ENCODE measurements around the gene C11orf68. TPM values are rescaled to one million over a fixed set of nuclear protein-coding genes. Genes with fewer than 3 reads are reported as not detected.

Gene C11orf68
- total RNA-seq, 1 experiment from 2014 or later = 31.9 TPM

DNA sequence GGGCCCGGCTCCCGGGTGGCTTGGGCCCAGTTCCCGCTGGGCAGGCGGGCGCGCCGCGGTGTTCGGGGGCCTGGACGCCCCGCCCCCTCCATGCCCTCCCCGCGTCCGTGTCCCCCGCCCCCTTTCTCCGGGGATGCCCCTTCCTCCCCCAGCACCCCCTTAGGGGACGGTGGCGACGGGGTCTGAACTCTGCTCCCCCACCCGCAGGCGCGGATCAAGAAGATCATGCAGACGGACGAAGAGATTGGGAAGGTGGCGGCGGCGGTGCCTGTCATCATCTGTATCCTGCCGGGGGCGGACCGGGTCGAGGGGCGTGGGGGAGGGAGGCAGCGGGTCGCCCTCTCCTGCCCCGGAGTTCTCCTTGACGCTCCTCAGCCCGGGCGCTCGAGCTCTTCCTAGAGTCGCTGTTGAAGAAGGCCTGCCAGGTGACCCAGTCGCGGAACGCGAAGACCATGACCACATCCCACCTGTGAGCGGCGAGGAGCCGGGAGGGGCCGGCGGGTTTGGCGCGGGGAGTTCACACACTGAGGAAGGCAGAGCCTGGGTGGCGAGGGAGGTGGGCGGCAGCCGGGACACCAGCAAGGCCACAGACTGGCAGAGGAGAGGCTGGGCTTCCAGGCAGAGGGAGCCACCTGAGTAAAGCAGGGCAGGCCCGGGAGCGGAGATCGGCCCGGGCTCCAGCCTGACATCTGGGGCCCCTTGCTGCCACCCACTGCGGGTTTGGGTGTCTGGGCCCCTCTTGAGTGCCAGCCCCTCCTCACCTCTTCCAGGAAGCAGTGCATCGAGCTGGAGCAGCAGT, 910 bp upstream of the C11orf68 start:
- DNase-seq (ENCODE audit: low spot score) = peak; percentile 48
- Mint-ChIP-seq H3K36me3 (peaks cover 12% of the 10 kb centered on the region), H3K4me1 (peaks cover 16% of the 10 kb centered on the region), H3K9me3 (no peaks in the 10 kb centered on the region), H3K27me3 (ENCODE audit: low read depth) (peaks cover 3% of the 10 kb centered on the region; the same call in 1 of the 2 replicates), H3K4me3 (peak overlapping the region; percentile 82), H3K27ac (no peak overlapping the region; the same call in 1 of the 2 replicates)
- ATAC-seq = peak; percentile 5
- POLR2A ChIA-PET = no interaction called here
- CTCF ChIA-PET = interaction anchor here (1.0 to 1.5 kb wide), 2 partner anchors 12 to 35 kb away, joined by 3 to 4 read pairs; no protein-coding TSS in a partner anchor
- TF ChIP-seq, protein P1, sequence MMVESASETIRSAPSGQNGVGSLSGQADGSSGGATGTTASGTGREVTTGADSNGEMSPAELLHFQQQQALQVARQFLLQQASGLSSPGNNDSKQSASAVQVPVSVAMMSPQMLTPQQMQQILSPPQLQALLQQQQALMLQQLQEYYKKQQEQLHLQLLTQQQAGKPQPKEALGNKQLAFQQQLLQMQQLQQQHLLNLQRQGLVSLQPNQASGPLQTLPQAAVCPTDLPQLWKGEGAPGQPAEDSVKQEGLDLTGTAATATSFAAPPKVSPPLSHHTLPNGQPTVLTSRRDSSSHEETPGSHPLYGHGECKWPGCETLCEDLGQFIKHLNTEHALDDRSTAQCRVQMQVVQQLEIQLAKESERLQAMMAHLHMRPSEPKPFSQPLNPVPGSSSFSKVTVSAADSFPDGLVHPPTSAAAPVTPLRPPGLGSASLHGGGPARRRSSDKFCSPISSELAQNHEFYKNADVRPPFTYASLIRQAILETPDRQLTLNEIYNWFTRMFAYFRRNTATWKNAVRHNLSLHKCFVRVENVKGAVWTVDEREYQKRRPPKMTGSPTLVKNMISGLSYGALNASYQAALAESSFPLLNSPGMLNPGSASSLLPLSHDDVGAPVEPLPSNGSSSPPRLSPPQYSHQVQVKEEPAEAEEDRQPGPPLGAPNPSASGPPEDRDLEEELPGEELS (CRISPR knock-in tag; IDR thresholded peaks at IDR 0.05) = peak; percentile 15; the same call in 1 of the 2 replicates
- TF ChIP-seq FOXP1 (CRISPR knock-in tag; IDR thresholded peaks at IDR 0.05; ENCODE audit: borderline replicate concordance) = peak; percentile 16; the same call in 1 of the 2 replicates
- no peak for TF ChIP-seq NR2C2 (CRISPR knock-in tag; IDR thresholded peaks at IDR 0.05)
- 0 out of 2 replicates have a peak, but pooled peaks have one; percentile 9 for TF ChIP-seq FOXK1 (CRISPR knock-in tag; IDR thresholded peaks at IDR 0.05)

DNA sequence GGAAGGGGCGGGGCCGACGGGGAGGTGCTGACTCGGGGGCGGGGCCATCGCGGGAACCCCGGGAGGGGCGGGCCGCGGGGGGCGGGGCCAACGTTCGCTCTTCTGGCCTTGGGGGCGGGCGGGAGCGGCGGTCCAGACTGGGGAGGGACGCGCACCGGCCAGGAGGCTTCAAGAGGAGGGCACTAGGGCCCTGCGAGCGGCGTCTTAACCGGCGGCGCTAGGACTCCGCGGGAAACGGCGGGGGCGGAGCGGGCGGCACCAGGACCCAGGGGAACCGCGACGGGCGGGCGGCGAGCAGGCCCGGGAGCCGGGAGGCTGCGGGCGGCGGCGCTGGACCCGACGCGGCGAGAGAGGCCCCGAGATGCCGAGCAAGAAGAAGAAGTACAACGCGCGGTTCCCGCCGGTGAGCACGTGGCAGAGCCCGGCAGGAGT, 295 bp upstream of the C11orf68 start, which contains the start of gene DRAP1:
DRAP1 (plus strand) TSS at position 286 of the 432 bp plus-strand sequence; CDS start at position 362, 76 bp downstream.
- H3K4me3 Mint-ChIP-seq = peak within 1 kb of the TSS; percentile 83
- peaks cover 18% of the 10 kb centered on the region for H3K4me1 Mint-ChIP-seq
- ChIA-PET POLR2A (no interaction called here), CTCF (interaction anchor here (1.0 to 2.3 kb wide), 5 partner anchors 13 to 35 kb away, joined by 3 to 23 read pairs (median 4); partner anchors contain the start of genes CCDC85B and FIBP)
- H3K27ac Mint-ChIP-seq = peak within 1 kb of the TSS; percentile 11
- peak; percentile 90 for ATAC-seq
- H3K9me3 Mint-ChIP-seq = no peaks in the 10 kb centered on the region
- peak; percentile 99 for DNase-seq (ENCODE audit: low spot score)
- peaks cover 12% of the 10 kb centered on the region for H3K36me3 Mint-ChIP-seq
- H3K27me3 Mint-ChIP-seq (ENCODE audit: low read depth) = peaks cover 3% of the 10 kb centered on the region; the same call in 1 of the 2 replicates
- TF ChIP-seq, protein P2, sequence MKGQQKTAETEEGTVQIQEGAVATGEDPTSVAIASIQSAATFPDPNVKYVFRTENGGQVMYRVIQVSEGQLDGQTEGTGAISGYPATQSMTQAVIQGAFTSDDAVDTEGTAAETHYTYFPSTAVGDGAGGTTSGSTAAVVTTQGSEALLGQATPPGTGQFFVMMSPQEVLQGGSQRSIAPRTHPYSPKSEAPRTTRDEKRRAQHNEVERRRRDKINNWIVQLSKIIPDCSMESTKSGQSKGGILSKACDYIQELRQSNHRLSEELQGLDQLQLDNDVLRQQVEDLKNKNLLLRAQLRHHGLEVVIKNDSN (CRISPR knock-in tag; IDR thresholded peaks at IDR 0.05) = no peak; the same call in 1 of the 2 replicates
- TF ChIP-seq ATF1 (CRISPR knock-in tag; IDR thresholded peaks at IDR 0.05) (peak; percentile 47; the same call in 1 of the 2 replicates), FOXJ3 (CRISPR knock-in tag; IDR thresholded peaks at IDR 0.05; ENCODE audit: borderline replicate concordance) (no peak), NFE2L1 (CRISPR knock-in tag; IDR thresholded peaks at IDR 0.05) (peak; percentile 49; the same call in 1 of the 2 replicates), ZNF416 (CRISPR knock-in tag; IDR thresholded peaks at IDR 0.05) (0 out of 2 replicates have a peak, but pooled peaks have one; percentile 49), TEAD4 (CRISPR knock-in tag; IDR thresholded peaks at IDR 0.05) (no peak), ZNF263 (CRISPR knock-in tag; IDR thresholded peaks at IDR 0.05; ENCODE audit: low read depth) (0 out of 2 replicates have a peak, but pooled peaks have one; percentile 31), CREM (CRISPR knock-in tag; IDR thresholded peaks at IDR 0.05) (peak; percentile 80; the same call in 1 of the 2 replicates)
- TF ChIP-seq, protein P3, sequence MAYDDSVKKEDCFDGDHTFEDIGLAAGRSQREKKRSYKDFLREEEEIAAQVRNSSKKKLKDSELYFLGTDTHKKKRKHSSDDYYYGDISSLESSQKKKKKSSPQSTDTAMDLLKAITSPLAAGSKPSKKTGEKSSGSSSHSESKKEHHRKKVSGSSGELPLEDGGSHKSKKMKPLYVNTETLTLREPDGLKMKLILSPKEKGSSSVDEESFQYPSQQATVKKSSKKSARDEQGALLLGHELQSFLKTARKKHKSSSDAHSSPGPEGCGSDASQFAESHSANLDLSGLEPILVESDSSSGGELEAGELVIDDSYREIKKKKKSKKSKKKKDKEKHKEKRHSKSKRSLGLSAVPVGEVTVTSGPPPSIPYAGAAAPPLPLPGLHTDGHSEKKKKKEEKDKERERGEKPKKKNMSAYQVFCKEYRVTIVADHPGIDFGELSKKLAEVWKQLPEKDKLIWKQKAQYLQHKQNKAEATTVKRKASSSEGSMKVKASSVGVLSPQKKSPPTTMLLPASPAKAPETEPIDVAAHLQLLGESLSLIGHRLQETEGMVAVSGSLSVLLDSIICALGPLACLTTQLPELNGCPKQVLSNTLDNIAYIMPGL (CRISPR knock-in tag; IDR thresholded peaks at IDR 0.05) = peak; percentile 31
- TF ChIP-seq, protein P4, sequence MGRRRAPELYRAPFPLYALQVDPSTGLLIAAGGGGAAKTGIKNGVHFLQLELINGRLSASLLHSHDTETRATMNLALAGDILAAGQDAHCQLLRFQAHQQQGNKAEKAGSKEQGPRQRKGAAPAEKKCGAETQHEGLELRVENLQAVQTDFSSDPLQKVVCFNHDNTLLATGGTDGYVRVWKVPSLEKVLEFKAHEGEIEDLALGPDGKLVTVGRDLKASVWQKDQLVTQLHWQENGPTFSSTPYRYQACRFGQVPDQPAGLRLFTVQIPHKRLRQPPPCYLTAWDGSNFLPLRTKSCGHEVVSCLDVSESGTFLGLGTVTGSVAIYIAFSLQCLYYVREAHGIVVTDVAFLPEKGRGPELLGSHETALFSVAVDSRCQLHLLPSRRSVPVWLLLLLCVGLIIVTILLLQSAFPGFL (CRISPR knock-in tag; IDR thresholded peaks at IDR 0.05; ENCODE audit: borderline replicate concordance) = peak; percentile 47; the same call in 1 of the 2 replicates
- TF ChIP-seq, protein P5, sequence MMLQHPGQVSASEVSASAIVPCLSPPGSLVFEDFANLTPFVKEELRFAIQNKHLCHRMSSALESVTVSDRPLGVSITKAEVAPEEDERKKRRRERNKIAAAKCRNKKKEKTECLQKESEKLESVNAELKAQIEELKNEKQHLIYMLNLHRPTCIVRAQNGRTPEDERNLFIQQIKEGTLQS (CRISPR knock-in tag; conservative IDR thresholded peaks at IDR 0.05) = no peak
- TF ChIP-seq, protein P6, sequence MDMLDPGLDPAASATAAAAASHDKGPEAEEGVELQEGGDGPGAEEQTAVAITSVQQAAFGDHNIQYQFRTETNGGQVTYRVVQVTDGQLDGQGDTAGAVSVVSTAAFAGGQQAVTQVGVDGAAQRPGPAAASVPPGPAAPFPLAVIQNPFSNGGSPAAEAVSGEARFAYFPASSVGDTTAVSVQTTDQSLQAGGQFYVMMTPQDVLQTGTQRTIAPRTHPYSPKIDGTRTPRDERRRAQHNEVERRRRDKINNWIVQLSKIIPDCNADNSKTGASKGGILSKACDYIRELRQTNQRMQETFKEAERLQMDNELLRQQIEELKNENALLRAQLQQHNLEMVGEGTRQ (CRISPR knock-in tag; IDR thresholded peaks at IDR 0.05) = peak; percentile 41
- TF ChIP-seq, protein P7, sequence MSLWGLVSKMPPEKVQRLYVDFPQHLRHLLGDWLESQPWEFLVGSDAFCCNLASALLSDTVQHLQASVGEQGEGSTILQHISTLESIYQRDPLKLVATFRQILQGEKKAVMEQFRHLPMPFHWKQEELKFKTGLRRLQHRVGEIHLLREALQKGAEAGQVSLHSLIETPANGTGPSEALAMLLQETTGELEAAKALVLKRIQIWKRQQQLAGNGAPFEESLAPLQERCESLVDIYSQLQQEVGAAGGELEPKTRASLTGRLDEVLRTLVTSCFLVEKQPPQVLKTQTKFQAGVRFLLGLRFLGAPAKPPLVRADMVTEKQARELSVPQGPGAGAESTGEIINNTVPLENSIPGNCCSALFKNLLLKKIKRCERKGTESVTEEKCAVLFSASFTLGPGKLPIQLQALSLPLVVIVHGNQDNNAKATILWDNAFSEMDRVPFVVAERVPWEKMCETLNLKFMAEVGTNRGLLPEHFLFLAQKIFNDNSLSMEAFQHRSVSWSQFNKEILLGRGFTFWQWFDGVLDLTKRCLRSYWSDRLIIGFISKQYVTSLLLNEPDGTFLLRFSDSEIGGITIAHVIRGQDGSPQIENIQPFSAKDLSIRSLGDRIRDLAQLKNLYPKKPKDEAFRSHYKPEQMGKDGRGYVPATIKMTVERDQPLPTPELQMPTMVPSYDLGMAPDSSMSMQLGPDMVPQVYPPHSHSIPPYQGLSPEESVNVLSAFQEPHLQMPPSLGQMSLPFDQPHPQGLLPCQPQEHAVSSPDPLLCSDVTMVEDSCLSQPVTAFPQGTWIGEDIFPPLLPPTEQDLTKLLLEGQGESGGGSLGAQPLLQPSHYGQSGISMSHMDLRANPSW (CRISPR knock-in tag; conservative IDR thresholded peaks at IDR 0.05; ENCODE audit: low read depth) = no peak
- TF ChIP-seq, protein P8, sequence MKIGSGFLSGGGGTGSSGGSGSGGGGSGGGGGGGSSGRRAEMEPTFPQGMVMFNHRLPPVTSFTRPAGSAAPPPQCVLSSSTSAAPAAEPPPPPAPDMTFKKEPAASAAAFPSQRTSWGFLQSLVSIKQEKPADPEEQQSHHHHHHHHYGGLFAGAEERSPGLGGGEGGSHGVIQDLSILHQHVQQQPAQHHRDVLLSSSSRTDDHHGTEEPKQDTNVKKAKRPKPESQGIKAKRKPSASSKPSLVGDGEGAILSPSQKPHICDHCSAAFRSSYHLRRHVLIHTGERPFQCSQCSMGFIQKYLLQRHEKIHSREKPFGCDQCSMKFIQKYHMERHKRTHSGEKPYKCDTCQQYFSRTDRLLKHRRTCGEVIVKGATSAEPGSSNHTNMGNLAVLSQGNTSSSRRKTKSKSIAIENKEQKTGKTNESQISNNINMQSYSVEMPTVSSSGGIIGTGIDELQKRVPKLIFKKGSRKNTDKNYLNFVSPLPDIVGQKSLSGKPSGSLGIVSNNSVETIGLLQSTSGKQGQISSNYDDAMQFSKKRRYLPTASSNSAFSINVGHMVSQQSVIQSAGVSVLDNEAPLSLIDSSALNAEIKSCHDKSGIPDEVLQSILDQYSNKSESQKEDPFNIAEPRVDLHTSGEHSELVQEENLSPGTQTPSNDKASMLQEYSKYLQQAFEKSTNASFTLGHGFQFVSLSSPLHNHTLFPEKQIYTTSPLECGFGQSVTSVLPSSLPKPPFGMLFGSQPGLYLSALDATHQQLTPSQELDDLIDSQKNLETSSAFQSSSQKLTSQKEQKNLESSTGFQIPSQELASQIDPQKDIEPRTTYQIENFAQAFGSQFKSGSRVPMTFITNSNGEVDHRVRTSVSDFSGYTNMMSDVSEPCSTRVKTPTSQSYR (CRISPR knock-in tag; IDR thresholded peaks at IDR 0.05) = no peak
